Renal cortex interstitium (tissue), 15 donors: ENCODE results near the gene SAA4. TPM values are rescaled to one million over a fixed set of nuclear protein-coding genes. Genes with fewer than 3 reads are reported as not detected.
"Not testable (repeated sequence)": the region's sequence is repeated elsewhere in the genome, so short reads cannot be mapped to it uniquely, and the experiment has no call there.

Experiments
- DNase-seq, 11 donors: peaks; one replicate each; pipeline ENCODE4 v3.0.0-alpha.2; 2013; ENCODE audit warnings: low read depth in 9 of 11, low spot score in 4 of 11; ENCODE audit errors: extremely low read depth in 1 of 11
- long read RNA-seq, 16 experiments: transcript quantifications; one replicate each; lab custom pipeline, GENCODE V29; 2026
- polyA plus RNA-seq, 3 donors: library from polyadenylated mRNA; unstranded; fragments of 120-200 nt; gene quantifications; one replicate each; pipeline ENCODE4 v1.2.1, GENCODE V29; 2013; ENCODE audit not compliant: insufficient read length in 3 of 3

Gene SAA4, protein sequence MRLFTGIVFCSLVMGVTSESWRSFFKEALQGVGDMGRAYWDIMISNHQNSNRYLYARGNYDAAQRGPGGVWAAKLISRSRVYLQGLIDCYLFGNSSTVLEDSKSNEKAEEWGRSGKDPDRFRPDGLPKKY
- not detected for polyA plus RNA-seq
- long read RNA-seq, donor 1 = 0 reads
- long read RNA-seq, donor 2 = 0 reads
- long read RNA-seq, donor 3, partial matches to known transcripts = 0 of 1 reads
- long read RNA-seq, donor 3, other reads (novel, unspliced or antisense) = 0 of 1 reads
- long read RNA-seq, donor 4 = 0 reads
- long read RNA-seq, donor 5 = 0 reads
- long read RNA-seq, donor 6 = 0 reads
- long read RNA-seq, donor 7 = 0 reads
- long read RNA-seq, donor 8 = 0 reads
- long read RNA-seq, donor 9 = 0 reads
- long read RNA-seq, donor 10 = 0 reads
- long read RNA-seq, donor 11 = 0 reads
- long read RNA-seq, donor 12 = 0 reads
- long read RNA-seq, donor 13 = 0 reads
- long read RNA-seq, donor 14 = 0 reads
- long read RNA-seq, donor 15 = 0 reads
- long read RNA-seq, donor 16 = 0 reads

DNA sequence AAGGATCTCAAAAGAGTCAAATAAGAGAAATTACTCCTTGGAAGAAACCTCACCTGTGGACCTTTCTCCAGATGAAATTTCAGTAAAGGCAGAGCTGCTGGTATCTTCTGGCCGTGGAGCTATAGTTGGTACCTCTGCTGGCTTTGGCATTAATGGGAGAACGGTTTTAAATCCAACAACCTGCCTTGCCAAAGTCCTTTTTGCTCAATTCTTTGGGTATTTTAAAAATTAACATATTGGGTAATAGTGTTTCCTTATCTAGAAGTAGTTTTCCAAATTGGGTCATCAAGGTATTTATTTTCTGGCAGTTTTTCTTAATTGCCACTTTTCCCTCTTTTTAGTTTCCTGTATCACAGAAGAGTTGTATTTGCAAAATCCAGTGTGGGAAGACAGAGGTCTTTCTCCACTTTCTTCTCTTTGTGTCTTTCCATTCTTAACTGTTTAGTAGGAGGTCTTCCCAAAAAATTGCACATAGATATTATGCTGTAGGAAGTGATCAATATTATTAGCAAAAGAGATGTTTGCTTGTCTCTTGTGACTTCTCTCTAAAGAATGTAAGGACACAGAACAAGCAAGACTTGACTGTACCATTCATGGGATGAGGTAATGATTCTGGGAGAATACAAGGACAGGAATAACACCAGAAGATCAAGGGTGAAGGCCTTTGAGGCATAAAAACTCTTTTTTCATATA, at the start of gene SAA4:
Gene SAA4, minus strand, starts transcription at position 139 of the 693 bp plus-strand sequence. CDS start 876 bp downstream, outside the sequence.
- no peak for DNase-seq

DNA sequence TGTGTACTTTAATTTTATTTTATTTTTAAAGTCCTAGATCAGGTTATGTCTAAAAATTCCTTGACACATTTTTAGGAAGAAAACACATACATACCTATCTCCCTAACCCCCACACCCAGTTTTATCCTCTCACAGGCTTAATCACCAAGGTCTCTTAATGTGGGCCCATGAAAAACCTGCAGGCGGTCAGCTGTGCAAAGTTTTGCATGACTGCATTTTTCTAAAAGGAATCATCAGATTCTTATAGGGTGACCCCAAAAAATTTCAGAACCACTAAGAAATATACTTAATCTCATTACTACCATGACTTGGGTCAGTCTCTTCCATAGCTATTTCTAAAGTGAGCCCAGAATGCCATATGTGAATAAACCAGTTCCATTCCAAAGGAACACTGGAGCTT, 49.2 kb upstream of the SAA4 start:
- DNase-seq = no peak

DNA sequence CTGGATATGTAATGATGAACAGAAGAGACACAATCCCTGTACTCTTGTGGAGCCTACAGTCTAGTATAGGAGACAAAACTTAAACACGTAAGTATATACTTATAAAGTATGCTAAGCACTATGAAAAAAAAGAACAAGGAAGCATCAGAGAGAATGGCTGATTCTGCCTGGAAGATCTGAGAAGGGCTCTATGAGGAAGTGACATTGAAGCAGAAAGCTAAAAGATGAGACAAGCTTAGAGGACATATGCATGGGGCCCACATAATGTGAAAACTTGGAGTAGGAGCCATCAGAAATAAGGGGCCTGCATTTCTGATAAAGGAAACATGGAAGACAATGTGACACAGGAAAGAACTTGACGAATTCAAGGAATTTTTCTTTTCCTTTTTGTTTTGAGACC, 46.0 kb upstream of the SAA4 start:
- DNase-seq = no peak

DNA sequence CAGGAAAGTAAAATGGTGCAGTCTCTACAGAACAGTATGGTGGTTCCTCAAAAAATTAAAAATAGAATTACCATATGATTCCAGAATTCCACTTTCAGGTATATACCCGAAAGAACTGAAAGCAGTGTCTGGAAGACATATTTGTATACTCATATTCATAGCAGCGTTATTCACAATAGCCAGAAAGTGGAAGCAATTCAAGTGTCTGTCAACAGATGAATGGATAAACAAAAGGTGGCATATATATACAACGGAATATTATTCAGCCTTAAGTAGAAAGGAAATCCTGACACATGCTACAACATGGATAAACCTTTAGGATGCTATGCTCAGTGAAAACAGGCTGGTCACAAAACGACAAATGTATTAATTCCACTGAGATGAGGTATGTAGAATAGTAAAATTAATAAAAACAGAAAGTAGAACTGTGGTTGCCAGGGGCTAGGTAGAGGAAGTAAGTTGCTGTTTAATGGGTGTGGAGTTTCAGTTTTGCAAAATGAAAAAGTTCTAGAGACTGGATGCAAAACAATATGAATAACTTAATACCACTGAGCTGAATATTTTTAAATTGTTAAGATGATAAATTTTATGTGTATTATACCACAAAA, 43.9 kb upstream of the SAA4 start:
- DNase-seq = no peak

DNA sequence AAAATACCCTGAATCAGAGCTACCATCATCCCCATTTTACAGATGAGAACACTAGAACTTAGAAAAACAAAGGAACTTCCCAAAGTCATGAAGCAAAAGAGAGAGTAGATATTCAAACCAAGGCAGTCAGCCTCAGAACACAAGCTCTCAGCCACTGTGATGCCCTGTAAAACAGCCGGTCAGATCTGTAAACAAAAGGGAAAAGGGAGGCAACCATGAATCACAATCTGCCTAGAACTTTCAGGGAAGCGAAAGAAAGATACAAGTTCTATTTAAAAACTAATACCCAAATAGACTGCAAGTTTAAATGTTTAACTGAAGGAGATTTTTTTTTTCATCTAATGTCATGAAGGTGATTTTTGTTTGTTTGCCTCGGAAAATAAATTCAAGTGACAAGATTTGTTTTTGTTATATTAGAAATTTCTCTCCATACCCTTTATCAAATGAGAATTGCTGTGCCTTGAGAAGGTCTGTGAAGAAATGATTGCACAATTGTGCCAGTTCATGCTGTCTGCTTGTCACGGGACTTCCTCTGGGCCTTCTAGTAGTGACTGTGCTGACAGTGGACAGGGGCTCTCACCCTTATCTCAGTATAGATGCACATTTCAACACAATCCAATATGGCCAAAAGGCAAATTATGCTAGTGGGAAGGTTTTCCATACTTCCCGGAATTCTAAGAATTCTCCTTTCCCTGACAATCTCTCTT, 41.1 kb upstream of the SAA4 start:
- no peak for DNase-seq

DNA sequence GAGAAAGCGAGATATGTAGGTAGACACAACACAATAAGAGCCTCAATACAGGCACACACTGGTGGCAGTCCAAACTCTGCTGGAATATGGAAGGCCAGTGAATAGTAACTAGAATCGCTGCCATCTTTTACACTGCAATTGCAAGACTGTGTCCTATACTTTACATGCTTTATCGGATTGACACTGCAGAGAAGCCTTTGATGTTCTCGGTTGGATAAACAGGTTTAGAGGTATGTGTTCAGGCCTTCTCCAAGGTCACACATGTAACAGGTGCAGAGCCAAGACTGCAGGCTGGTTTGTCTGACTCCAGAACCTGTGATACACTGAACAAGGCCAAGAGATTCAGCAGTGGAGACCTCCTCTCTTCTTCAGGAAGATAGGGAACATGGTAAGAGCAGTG, 34.6 kb upstream of the SAA4 start:
- no peak for DNase-seq

DNA sequence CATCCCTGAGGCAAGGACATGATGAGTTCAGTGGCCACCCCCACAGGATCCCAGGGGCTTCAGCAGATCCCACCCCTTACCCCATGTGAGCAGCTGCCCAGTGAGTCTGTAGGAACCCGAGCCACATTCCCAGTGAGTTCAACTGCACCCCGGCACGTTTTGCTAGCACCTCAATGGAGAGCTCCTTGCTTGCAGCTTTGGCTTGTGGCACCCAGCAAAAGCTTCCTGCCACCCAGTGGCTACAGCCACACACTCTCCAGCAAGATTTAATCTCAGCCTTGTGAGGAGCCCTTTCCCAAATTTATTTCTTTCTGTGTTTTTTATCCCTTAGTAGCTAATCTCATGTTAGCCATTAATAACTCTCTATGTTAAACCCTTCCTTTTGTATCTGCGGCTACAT, 33.5 kb upstream of the SAA4 start:
- no peak for DNase-seq

DNA sequence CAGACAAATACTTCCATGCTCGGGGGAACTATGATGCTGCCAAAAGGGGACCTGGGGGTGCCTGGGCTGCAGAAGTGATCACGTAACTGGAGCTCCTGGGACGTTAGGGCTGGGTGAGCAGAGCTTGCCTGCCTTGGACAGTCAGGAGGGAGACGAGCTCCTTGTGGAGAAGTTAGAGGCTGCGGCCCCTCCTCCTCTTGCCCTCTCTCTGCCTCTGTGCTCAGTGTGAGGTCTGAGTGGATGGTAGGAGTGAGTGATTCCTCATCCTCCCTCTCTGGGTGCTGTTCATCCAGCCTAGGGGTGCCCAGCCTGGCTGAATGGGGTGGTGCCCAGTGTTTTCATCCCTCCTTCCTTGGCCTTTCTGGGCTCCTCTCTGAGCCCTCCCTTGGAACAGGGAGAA, 32.6 kb upstream of the SAA4 start:
- not testable (repeated sequence) for DNase-seq

DNA sequence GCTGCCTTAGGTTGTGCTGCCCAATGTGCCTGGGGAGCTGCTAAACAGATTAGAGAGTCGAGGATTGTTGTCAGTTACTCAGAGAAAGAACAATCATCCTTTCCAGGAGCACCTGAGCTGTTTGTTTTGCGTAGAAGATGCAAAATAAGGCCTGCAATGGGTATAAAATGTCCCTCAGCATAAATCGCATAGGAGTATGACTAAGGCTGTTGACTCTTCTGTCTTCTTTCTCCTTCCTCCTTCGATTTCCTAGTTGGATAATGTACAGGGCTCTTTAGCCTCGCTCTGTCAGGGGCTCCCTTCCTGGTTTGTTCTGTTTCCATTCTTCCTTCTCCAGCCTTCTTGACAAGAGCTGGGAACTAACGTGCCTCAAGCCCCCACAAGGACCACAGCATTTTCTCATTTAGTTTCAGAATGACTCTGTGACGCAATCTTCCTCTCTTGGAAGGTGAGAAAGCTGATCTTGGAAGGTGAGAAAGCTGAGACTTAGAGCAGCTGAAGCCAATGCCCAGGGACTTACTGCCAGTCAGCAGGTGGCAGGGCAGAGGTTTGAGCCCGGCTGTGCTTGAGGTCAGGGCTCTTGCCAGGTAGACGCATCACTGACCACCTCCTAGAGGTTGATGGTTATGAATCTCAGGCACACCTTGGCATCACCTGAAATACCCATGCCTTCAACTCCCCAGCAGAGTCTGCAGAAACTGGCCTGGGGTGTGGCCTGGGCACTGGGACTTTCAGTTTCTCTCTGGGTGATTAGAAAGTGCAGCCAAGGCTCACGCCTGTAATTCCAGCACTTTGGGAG, 30.9 kb upstream of the SAA4 start:
- not testable (repeated sequence) for DNase-seq

DNA sequence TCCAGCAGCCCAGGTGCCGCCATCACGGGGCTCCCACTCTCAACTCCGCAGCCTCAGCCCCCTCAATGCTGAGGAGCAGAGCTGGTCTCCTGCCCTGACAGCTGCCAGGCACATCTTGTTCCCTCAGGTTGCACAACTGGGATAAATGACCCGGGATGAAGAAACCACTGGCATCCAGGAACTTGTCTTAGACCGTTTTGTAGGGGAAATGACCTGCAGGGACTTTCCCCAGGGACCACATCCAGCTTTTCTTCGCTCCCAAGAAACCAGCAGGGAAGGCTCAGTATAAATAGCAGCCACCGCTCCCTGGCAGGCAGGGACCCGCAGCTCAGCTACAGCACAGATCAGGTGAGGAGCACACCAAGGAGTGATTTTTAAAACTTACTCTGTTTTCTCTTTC, 29.3 kb upstream of the SAA4 start, which contains the start of gene SAA1:
Gene SAA1, plus strand, starts transcription at position 316 of the 400 bp plus-strand sequence. CDS start 624 bp downstream, outside the sequence.
- no peak for DNase-seq

DNA sequence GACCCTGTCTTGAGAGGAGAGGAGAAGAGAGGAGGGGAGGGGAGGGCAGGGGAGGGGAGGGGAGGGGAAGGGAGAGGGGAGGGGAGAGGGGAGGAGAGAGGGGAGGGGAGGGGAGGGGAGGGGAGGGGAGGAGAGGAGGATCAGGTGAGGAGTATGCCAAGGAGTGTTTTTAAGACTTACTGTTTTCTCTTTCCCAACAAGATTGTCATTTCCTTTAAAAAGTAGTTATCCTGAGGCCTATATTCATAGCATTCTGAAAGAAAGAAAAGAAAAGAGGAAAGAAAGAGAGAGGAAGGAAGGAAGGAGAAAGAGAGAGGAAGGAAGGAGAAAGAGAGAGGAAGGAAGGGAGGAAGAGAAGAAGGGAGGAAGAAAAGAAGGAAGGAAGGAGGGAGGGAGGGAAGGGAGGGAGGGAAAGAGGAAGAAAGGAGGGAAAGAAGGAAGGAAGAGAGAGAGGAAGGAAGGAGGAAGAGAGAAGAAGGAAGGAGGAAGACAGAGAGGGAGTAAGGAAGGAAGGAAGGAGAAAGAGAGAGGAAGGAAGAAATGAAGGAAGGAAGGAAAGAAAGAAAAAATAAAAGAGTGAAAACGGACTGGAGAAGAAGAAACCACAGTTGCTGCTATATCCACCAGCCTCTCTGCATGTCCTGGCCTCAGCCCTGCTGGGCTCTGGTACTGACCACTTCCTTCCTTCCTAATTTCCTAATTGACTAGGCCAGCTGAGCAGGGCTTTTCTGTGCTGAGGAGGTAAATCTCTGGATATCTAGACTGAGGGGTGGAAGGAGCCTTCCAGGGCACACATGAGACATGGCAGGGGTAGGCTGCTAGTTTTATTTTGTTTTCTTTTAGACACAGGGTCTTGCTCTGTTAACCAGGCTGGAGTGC, 28.3 kb upstream of the SAA4 start:
- no peak for DNase-seq

DNA sequence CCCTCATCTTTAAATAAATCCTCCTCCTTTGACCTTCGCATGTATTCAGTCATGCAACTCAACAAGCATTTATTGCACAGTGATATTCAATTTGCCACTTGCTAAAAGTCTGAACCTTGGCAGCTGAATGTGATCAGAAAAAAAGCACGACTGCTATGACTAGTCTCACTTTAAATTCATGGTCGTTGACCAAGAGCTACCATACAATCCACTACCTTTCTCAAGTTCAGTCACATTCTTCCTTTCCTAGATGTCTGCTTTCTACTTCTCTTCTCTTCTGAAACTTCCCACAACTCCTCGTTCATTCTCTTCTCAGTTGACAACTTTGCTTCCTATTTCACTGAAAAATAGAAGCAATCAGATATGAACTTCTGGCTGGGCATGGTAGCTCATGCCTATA, 27.4 kb upstream of the SAA4 start:
- no peak for DNase-seq

DNA sequence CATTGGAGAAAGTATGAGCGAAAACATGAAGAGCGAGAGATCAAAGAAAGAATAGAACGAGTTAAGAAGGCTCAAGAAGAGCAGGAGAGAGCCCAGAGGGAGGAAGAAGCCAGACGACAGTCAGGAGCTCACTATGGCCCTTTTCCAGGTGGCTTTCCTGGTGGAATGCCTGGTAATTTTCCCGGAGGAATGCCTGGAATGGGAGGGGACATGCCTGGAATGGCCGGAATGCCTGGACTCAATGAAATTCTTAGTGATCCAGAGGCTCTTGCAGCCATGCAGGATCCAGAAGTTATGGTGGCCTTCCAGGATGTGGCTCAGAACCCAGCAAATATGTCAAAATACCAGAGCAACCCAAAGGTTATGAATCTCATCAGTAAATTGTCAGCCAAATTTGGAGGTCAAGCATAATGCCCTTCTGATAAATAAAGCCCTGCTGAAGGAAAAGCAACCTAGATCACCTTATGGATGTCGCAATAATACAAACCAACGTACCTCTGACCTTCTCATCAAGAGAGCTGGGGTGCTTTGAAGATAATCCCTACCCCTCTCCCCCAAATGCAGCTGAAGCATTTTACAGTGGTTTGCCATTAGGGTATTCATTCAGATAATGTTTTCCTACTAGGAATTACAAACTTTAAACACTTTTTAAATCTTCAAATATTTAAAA, 26.2 kb upstream of the SAA4 start:
- DNase-seq = not testable (repeated sequence)

DNA sequence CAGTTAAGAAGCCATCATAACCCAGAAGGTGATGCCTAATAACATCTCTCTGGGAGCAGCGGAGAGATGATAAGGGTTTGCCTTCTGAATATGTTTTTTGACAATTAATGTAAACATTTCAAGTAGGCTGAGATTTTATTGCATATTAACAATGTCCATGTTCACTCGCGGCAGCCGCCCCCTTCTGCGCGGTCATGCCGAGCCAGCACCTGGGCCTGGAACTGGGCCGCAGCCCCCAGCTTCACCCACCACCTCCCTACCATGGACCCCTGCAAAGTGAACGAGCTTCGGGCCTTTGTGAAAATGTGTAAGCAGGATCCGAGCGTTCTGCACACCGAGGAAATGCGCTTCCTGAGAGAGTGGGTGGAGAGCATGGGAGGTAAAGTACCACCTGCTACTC, 25.1 kb upstream of the SAA4 start:
- DNase-seq = no peak

DNA sequence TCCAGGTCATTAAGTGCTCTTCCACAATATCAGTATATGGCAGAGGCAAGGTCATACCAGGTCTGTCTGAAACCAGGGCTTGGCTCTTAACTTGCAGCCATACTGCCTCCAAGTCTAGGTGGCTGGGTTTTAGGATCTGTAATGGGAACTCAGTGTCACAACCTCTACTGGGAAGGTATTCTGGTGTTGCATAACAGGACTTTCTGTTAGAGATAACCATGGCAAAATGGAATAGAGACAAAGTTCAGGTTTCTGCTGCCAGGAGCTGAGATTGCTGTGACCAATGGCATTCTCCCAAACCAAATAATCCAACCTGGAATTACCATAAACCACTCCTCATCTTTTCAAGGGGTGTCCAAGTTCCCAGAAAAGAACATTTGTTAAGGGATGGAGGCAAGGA, 22.7 kb upstream of the SAA4 start:
- DNase-seq = no peak

DNA sequence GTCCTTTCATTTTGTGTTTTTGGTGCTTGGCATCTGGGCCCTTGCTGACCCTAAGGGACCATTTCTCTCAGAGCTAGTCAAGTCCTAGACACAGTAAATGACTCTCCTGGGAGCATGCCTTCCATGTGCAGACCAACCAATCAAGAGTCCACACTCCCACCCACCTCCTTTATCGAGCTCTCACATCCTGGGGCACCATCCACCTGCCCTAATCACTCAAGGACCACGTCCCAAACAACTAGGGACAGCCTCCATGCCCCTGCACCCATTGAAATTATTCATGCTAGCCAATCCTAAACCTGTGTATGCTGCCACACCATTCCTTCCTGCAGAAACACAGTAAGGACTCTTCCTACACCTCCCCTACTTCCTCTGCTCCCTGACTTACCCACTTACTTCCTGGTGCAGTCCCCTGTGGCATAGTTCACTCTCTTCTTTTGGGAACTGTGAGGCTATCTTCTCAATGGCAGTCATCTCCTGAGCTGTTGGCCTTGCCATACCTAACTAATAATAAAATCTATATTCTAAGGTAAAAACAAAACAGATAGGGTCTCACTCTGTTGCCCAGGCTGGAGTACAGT, 18.3 kb upstream of the SAA4 start:
- no peak for DNase-seq
